Spleen (tissue), 11 donors: ENCODE measurements around the gene MEIS1. TPM values are rescaled to one million over a fixed set of nuclear protein-coding genes. Genes with fewer than 3 reads are reported as not detected.

Experiments used
- DNase-seq: peaks from one replicate; pipeline ENCODE4 v3.0.0-alpha.2; 2020
- H3K27ac ChIP-seq, 8 donors: fragments of 200-600 bp; sonication (generic) in 7 of 8; 1 replicate in 4 of 8; 2 replicates in 4 of 8; pipeline versions ENCODE4 v1.5.0 to v1.8.0; 2016 to 2021; ENCODE audit warnings: inconsistent platforms in 4 of 8, mild to moderate bottlenecking in 4 of 8, moderate library complexity in 1 of 8
- H3K27me3 ChIP-seq, 7 donors: fragments of 200-600 bp; sonication (generic) in 6 of 7; replicated peaks in 1 of 7; 1 replicate in 4 of 7; 2 replicates in 3 of 7; pipeline versions ENCODE4 v1.5.0 to v1.8.0; 2016 to 2021; ENCODE audit warnings: inconsistent platforms in 3 of 7, mild to moderate bottlenecking in 1 of 7
- H3K36me3 ChIP-seq, 6 donors: fragments of 200-600 bp; sonication (generic) in 5 of 6; 1 replicate in 4 of 6; 2 replicates in 2 of 6; pipeline versions ENCODE4 v1.5.0 to v1.8.0; 2016 to 2021; ENCODE audit warnings: inconsistent platforms in 2 of 6
- H3K4me1 ChIP-seq, 6 donors: fragments of 200-600 bp; sonication (generic) in 5 of 6; 1 replicate in 3 of 6; 2 replicates in 3 of 6; pipeline versions ENCODE4 v1.5.0 to v1.8.0; 2016 to 2021; ENCODE audit warnings: inconsistent platforms in 3 of 6
- H3K4me3 ChIP-seq, 8 donors: fragments of 200-600 bp; sonication (generic) in 7 of 8; 1 replicate in 4 of 8; 2 replicates in 4 of 8; pipeline versions ENCODE4 v1.5.0 to v1.8.0; 2016 to 2021; ENCODE audit warnings: inconsistent platforms in 4 of 8, mild to moderate bottlenecking in 4 of 8, moderate library complexity in 2 of 8
- H3K9me3 ChIP-seq, 8 donors: fragments of 200-600 bp; sonication (generic) in 7 of 8; 1 replicate in 4 of 8; 2 replicates in 4 of 8; pipeline versions ENCODE4 v1.5.0 to v1.8.0; 2016 to 2021; ENCODE audit warnings: inconsistent platforms in 4 of 8
- CTCF ChIP-seq, 11 experiments: fragments of 200-600 bp in 7 of 11; fragments of 450-650 bp in 4 of 11; sonication (generic) in 4 of 11; IDR thresholded peaks in 8 of 11; conservative IDR thresholded peaks in 3 of 11; 1 replicate in 7 of 11; 2 replicates in 4 of 11; pipeline versions ENCODE4 v1.4.0 to v1.8.0; 2016 to 2021; ENCODE audit warnings: antibody characterized with exemption in 11 of 11, inconsistent platforms in 4 of 11, mild to moderate bottlenecking in 1 of 11
- POLR2A ChIP-seq, 3 donors: fragments of 450-650 bp; IDR thresholded peaks; one replicate each; pipeline ENCODE4 v1.5.1; 2017; ENCODE audit warnings: antibody characterized with exemption in 3 of 3, mild to moderate bottlenecking in 1 of 3
- POLR2AphosphoS5 ChIP-seq, 3 donors: sonication (generic); formaldehyde crosslinking; IDR thresholded peaks; one replicate each; pipeline ENCODE4 v1.5.1; 2017; ENCODE audit warnings: antibody characterized with exemption in 3 of 3
- WGBS, 5 donors: extraction: QIAGEN DNeasy Blood & Tissue Kit in 3 of 5; methylation state at CpG; one replicate each; pipeline versions ENCODE4 v1.1.5 to v1.1.7; 2013 to 2018; 5-methylcytosine and 5-hydroxymethylcytosine counted together
- intact Hi-C: fragments of 100-400 bp; cut with DNase I; formaldehyde crosslinking; loops from one replicate; pipeline ENCODE4 v1.15.0; 2023; ENCODE audit warnings: low total_unique reads
- polyA plus RNA-seq, 3 donors: library from polyadenylated mRNA; stranded (reverse); fragments of 200-250 nt; gene quantifications; one replicate each; pipeline ENCODE4 v1.2.1, GENCODE V29; 2013
- total RNA-seq, 7 donors: library from RNA; depleted of rRNA in 3 of 7; stranded (reverse); fragments of >200 nt in 3 of 7; fragmentation: NEBNext Ultra II Directional in 4 of 7; extraction: Animal tissue kit (Norgen Biotek cat#: 25700) in 4 of 7; gene quantifications; one replicate each; pipeline versions ENCODE4 v1.1.0 to v1.2.1, GENCODE V29; 2016 to 2021
- donor health status: healthy with polysubstance abuse.
- donor health status: DM: no; HTN: no; CAD: no; lungs with moderate emphysema.
- donor health status: DM: no; HTN: no; CAD: no.
- donor health status: Bipolar disorder and iron deficiency.
- donor health status: healthy.
- donor health status: DM: no; HTN: no; CAD: no.
- donor health status: DM: yes; HTN: yes; CAD: no.

MEIS1 gene
- total and polyA plus RNA-seq, 10 donors, result 13.1 to 81.4 (median 28.2) TPM

GRCh38 chr2:66431846-66432587 is 2.9 kb upstream of the MEIS1 start:
- Histone ChIP-seq H3K36me3 (no peaks in the 10 kb centered on the region), H3K4me3 (peak overlapping the region in 5 of 8 donors; percentile 17 to 80 (median 67)), H3K27me3 (peaks cover 0 to 98% (median 43%) of the 10 kb centered on the region in 7 donors), H3K27ac (peak overlapping the region in 1 of 8 donors; percentile 90), H3K4me1 (peaks cover 0 to 59% (median 29%) of the 10 kb centered on the region in 6 donors), H3K9me3 (no peaks in the 10 kb centered on the region)
- intact Hi-C loops, result loop anchor here (5.0 kb wide), 1 partner anchor 140 kb away; no protein-coding TSS in a partner anchor
- DNase-seq, result no peak
- TF ChIP-seq POLR2A (IDR thresholded peaks at IDR 0.05), result no peak
- no peak for TF ChIP-seq CTCF (IDR thresholded peaks at IDR 0.05 in 8 of 11, conservative IDR thresholded peaks at IDR 0.05 in 3 of 11)
- TF ChIP-seq POLR2AphosphoS5 (IDR thresholded peaks at IDR 0.05), result no peak
- 12 to 28% (median 15%) methylated on average over 36 to 39 of the region's 39 CpGs for WGBS, 5 donors

DNA sequence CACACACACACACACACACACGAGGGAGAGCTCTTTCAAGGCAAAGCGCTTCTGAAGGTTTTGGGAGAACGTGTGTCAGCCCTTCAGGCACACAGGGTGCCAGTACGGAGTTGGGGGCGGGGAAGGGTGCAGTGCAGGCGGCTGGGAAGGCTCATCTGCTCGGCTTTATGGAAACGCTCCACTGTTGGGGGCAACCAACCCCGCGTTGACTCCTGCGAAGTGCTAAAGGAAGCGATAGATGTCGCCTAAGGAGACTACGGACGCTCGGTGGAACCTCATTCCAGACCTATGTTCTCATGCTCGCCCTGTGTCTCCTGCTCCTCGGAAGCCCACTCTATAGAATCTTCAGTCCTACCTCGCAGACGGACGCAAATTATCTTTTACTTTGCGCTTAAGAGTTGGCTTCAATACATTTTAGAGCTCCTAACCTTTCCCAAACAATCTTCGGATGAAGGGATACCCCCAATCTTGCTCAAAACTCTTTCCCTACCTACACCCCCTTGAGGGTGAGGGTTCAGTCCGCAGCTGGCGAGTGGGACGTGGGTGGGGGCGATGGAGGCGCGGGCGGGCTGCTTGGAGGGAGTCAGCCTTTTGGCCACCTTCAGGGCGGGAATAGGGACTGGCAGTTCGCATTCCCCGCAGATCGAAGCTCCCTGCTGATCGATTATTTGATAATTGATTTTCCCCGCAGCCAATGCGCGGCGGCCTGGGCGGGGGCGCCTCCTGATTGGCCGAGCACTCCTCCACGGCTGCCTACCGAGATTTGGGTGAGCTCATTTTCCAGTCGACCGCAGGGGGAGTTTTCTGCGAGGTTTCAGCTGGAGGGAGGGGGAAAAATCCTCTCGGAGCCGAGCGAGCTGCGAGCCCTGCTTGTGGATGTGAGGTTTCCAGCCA is 1.9 kb upstream of the MEIS1 start:
- 1 to 5% (median 3%) methylated on average over 45 to 51 of the region's 51 CpGs for WGBS, 5 donors
- Histone ChIP-seq H3K27ac (peak overlapping the region in 7 of 8 donors; percentile 70 to 90 (median 84)), H3K27me3 (peaks cover 0 to 98% (median 43%) of the 10 kb centered on the region in 7 donors), H3K4me3 (peak overlapping the region; percentile 55 to 82 (median 66)), H3K36me3 (no peaks in the 10 kb centered on the region), H3K4me1 (peaks cover 0 to 69% (median 35%) of the 10 kb centered on the region in 6 donors), H3K9me3 (no peaks in the 10 kb centered on the region)
- no peak for TF ChIP-seq POLR2A (IDR thresholded peaks at IDR 0.05)
- TF ChIP-seq CTCF (IDR thresholded peaks at IDR 0.05 in 8 of 11, conservative IDR thresholded peaks at IDR 0.05 in 3 of 11), result no peak
- peak; percentile 41 to 76 (median 74) for TF ChIP-seq POLR2AphosphoS5 (IDR thresholded peaks at IDR 0.05)
- intact Hi-C loops, result loop anchor here (5.0 kb wide), 1 partner anchor 139 kb away; no protein-coding TSS in a partner anchor
- peak; percentile 82 for DNase-seq

DNA sequence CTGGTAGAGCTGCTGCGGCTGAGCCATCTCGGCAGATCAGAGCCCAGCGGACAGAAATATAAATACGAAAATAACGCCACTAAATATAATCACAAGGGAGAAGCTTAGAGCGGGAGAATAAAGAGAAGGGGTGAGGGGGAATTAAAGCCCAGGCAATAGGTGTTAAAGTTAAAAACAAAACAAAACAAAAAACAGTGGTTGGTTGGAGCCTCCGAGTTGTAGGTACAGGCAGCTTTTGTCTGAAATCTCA is 1.3 kb upstream of the MEIS1 start:
- 0 to 1% (median 0%) methylated on average over 7 of the region's 7 CpGs for WGBS, 5 donors
- intact Hi-C loops, result loop anchor here (5.0 kb wide), 1 partner anchor 139 kb away; no protein-coding TSS in a partner anchor
- Histone ChIP-seq H3K9me3 (no peaks in the 10 kb centered on the region), H3K4me1 (peaks cover 0 to 75% (median 37%) of the 10 kb centered on the region in 6 donors), H3K27me3 (peaks cover 0 to 98% (median 43%) of the 10 kb centered on the region in 7 donors), H3K36me3 (no peaks in the 10 kb centered on the region), H3K27ac (peak overlapping the region; percentile 63 to 90 (median 82)), H3K4me3 (peak overlapping the region; percentile 55 to 82 (median 66))
- TF ChIP-seq POLR2A (IDR thresholded peaks at IDR 0.05) (no peak), POLR2AphosphoS5 (IDR thresholded peaks at IDR 0.05) (no peak), CTCF (IDR thresholded peaks at IDR 0.05 in 8 of 11, conservative IDR thresholded peaks at IDR 0.05 in 3 of 11) (no peak)
- DNase-seq, result no peak
